IPS-15b (cell line): ENCODE measurements around the gene RAB10.
"Not testable (repeated sequence)": the region's sequence is repeated elsewhere in the genome, so short reads cannot be mapped to it uniquely, and the experiment has no call there.

Experiments used
- H3K27me3 ChIP-seq: one replicate; pipeline ENCODE4 v1.6.1; 2013; ENCODE audit warnings: low read length; ENCODE audit not compliant: control insufficient read depth, insufficient read depth
- H3K36me3 ChIP-seq: one replicate; pipeline ENCODE4 v1.6.1; 2013; ENCODE audit warnings: low read length; ENCODE audit not compliant: control insufficient read depth, insufficient read depth
- H3K4me1 ChIP-seq: one replicate; pipeline ENCODE4 v1.6.1; 2013; ENCODE audit warnings: mild to moderate bottlenecking, low read length; ENCODE audit not compliant: control insufficient read depth, insufficient read depth
- H3K4me3 ChIP-seq: one replicate; pipeline ENCODE4 v1.5.1; 2013; ENCODE audit warnings: low read depth, low read length
- H3K9ac ChIP-seq: one replicate; pipeline ENCODE4 v1.6.1; 2013; ENCODE audit warnings: low read depth, mild to moderate bottlenecking, low read length
- H3K9me3 ChIP-seq: one replicate; pipeline ENCODE4 v1.6.1; 2013; ENCODE audit warnings: mild to moderate bottlenecking, low read length; ENCODE audit not compliant: control insufficient read depth, insufficient read depth

RAB10 gene

DNA sequence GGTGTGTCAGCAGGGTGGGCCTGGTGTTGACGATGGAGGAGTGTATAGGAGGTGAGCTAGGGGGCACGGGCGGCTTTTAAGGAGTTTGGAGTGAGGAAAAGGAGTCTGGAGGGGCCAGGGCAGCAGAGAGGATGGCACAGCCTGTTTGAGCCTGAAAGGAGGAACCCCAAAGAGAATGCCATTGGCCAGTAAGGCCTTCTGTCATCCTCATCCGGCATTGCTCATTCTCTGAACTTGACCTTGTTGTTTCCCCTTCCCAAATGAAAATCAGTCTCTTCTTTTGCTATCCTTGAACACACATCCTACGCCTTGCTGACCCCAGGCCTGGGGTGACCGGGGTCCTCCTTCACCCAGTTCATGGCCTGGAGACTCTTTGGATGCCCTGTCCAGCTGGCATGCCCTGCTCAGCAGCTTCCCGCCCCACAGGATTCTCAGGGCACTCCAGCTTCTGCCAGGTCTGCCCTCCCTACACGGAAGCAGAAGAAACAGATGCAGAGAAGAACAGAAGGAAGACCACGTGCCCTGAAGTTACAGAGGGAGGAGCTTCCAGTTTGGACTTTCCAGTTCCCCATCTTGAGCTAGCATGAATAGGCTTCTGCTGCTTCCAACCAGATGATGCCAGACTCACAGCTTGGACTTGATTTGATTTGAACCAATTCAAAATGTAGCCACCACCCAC, 31.1 kb upstream of the RAB10 start:
- H3K4me1 ChIP-seq = peaks cover under 1% of the 10 kb centered on the region
- no peak overlapping the region for H3K4me3 ChIP-seq
- no peaks in the 10 kb centered on the region for H3K9me3 ChIP-seq
- H3K36me3 ChIP-seq = no peaks in the 10 kb centered on the region
- H3K9ac ChIP-seq = no peak overlapping the region
- H3K27me3 ChIP-seq = no peaks in the 10 kb centered on the region

DNA sequence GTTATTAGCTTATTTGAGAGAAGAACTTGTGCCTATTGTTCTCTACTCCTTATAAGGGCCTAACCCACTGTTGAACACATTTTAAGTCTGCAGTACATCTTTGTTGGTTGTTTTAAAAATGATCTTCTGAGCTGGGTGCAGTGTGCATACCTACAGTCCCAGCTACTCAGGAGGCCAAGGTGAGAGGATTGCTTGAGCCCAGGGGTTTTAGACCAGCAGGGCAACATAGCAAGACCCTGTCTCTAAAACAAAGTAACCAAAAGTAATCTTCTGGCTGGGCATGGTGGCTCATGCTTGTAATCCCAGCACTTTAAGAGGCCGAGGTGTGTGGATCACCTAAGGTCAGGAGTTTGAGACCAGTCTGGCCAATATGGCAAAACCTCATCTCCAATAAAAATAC, 25.8 kb upstream of the RAB10 start:
- H3K9ac ChIP-seq = no peak overlapping the region
- no peaks in the 10 kb centered on the region for H3K9me3 ChIP-seq
- no peak overlapping the region for H3K4me3 ChIP-seq
- H3K36me3 ChIP-seq = no peaks in the 10 kb centered on the region
- H3K27me3 ChIP-seq = no peaks in the 10 kb centered on the region
- peaks cover 11% of the 10 kb centered on the region for H3K4me1 ChIP-seq

DNA sequence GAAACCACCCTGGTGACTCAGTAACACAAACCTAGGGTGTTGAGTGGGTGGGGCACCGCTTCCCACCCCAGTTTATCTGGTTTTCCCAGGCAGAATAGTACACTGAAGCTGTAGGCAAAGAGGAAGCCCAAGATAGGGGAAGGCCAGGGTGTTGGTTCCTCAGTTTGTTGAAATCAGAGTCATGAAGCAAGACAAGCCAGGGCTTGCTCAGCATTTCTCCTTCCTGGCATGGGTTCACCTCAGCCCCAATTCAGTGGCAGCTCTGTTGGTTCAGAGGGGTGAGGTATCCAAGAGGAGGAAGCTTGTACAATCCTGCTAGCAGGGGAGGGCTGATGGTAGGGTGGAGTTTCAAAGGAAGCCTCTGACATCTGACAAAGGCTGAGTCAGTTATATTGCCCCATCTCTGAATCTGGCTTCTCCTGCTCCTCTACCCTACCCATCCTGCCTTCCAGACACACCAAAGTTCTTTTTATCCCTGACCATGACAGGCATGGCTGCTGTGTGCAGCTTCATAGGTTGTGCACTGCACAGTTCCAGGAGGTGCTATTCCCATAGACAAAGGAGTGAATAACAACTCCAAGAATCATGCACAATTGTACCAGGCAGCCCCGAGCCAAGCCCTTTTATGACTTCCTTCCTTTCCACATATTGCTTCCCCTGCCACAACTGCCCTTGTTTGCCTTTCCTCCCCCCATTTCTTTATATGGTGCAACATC, 24.9 kb upstream of the RAB10 start:
- no peaks in the 10 kb centered on the region for H3K27me3 ChIP-seq
- H3K36me3 ChIP-seq = no peaks in the 10 kb centered on the region
- H3K9ac ChIP-seq = no peak overlapping the region
- H3K4me1 ChIP-seq = peaks cover 11% of the 10 kb centered on the region
- H3K9me3 ChIP-seq = no peaks in the 10 kb centered on the region
- H3K4me3 ChIP-seq = no peak overlapping the region

DNA sequence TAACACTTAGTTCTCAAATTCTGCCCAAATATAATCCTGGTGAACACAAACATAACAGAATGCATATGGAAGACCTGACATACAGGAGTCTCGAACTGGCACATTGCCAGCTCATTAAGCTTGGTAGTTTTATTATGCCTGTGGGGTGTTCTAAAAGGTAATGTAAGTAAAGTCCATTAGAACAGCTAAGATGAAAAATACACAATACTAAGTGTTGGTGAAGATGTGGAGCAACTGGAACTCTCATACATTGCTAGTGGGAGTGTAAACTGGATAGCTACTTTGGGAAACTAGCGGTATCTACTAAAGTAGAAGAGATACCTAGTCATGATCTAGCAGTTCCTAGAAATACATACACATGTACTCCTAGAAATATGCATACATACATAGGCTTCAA, 24.3 kb upstream of the RAB10 start:
- Histone ChIP-seq H3K27me3 (no peaks in the 10 kb centered on the region), H3K4me3 (no peak overlapping the region), H3K9me3 (no peaks in the 10 kb centered on the region), H3K4me1 (peaks cover 11% of the 10 kb centered on the region), H3K9ac (no peak overlapping the region), H3K36me3 (no peaks in the 10 kb centered on the region)

DNA sequence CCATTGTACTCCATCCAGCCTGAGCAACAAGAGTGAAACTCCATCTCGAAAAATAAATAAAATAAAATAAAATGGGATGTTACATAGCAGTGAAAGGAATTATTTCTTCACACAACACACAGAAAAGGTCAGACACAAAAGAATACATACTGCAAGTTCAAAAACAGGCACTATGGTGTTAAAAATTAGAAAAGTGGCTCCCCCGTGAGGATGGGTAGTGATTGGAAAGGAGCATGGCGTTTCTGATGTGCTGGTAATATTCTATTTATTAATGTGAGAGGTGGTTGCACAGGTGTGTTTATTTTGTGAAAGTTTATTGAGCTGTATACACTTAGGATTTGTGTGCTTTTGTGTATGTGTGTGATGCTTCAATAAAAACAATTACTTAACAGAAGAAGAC, 22.9 kb upstream of the RAB10 start:
- no peaks in the 10 kb centered on the region for H3K27me3 ChIP-seq
- no peak overlapping the region for H3K9ac ChIP-seq
- H3K4me1 ChIP-seq = peaks cover 11% of the 10 kb centered on the region
- H3K4me3 ChIP-seq = no peak overlapping the region
- no peaks in the 10 kb centered on the region for H3K9me3 ChIP-seq
- no peaks in the 10 kb centered on the region for H3K36me3 ChIP-seq

DNA sequence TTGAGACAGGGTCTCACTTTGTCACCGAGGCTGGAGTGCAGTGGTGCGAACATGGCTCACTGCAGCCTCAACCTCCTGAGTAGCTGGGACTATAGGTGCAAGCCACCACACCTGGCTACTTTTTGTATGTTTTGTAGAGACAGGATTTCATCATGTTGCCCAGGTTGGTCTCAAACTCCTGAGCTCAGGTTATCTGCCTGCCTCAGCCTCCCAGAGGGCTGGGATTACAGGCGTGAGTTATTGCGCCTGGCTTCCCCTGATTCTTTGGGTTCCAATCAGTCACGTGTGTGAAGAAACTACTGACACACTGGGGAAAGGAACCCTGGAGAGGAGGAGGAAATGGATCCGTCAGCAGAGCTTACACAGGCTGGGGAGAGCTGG, 22.3 kb upstream of the RAB10 start:
- Histone ChIP-seq H3K4me1 (peaks cover 11% of the 10 kb centered on the region), H3K4me3 (no peak overlapping the region), H3K36me3 (no peaks in the 10 kb centered on the region)

DNA sequence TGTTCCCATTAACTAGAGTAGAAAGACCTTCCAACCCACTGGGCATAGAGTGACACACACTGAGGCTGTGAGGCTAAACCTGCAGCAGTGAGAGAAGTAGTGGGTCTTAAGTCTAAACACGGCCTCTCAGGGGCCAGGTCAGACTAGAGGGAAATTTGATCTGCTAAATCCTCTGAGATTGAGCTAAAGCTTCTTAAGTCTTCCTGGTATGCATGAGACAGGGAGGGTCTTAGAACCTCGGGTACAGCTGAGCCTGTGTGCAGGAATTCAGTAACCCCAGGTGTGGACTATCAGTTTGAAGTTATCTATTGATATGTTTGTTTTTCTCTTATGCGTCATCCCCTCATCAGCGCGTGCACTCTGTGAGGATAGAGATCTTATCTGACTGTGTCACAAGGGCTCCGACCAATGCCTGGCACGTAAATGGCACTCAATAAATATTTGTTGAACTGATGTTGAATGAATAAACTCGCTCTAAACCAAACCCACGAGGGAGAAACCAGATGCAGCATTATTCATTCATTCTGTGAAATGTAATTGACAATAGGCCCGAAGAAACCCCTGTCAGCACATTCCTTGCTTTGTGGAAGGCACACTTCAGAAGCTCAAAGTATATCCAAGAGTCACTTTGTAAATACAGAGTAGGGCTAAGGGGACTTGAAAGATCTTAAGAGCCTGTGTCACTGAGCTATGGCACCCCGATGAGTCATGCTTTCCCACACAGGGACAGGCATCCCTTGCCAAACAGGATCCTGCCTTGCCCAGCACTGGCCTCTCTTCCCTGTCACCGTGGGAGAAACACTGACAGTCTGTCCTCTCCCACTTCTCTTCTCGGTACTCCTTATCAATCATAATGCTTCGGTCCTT, 21.7 kb upstream of the RAB10 start:
- no peaks in the 10 kb centered on the region for H3K36me3 ChIP-seq
- no peaks in the 10 kb centered on the region for H3K9me3 ChIP-seq
- H3K4me1 ChIP-seq = peaks cover 11% of the 10 kb centered on the region
- H3K9ac ChIP-seq = no peak overlapping the region
- no peaks in the 10 kb centered on the region for H3K27me3 ChIP-seq
- H3K4me3 ChIP-seq = no peak overlapping the region

More for the DNA sequence above, 22.3 kb upstream of the RAB10 start:
- Histone ChIP-seq H3K9ac (no peak overlapping the region), H3K9me3 (no peaks in the 10 kb centered on the region), H3K27me3 (no peaks in the 10 kb centered on the region)

DNA sequence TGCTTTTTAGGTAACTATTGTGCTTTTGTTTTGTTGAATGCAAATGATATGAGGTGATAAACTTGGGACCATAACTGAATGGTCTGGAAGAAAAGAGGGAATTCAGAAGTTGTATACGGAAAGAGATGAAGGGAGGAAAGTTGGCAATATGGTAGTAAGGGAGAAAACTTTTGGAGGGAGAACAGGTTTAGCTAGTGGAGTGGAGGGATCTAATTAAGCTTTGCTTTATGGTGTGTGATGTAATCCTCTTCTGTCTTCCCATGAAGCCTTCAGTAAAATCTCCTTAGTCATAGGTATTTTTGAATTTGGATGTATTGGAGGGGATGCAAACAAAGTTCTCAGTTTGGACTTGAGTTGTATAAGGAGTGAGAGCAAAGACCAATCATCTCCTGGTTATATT, 20.2 kb upstream of the RAB10 start:
- Histone ChIP-seq H3K9ac (no peak overlapping the region), H3K36me3 (no peaks in the 10 kb centered on the region), H3K9me3 (no peaks in the 10 kb centered on the region), H3K4me3 (no peak overlapping the region), H3K27me3 (no peaks in the 10 kb centered on the region), H3K4me1 (peaks cover 14% of the 10 kb centered on the region)

DNA sequence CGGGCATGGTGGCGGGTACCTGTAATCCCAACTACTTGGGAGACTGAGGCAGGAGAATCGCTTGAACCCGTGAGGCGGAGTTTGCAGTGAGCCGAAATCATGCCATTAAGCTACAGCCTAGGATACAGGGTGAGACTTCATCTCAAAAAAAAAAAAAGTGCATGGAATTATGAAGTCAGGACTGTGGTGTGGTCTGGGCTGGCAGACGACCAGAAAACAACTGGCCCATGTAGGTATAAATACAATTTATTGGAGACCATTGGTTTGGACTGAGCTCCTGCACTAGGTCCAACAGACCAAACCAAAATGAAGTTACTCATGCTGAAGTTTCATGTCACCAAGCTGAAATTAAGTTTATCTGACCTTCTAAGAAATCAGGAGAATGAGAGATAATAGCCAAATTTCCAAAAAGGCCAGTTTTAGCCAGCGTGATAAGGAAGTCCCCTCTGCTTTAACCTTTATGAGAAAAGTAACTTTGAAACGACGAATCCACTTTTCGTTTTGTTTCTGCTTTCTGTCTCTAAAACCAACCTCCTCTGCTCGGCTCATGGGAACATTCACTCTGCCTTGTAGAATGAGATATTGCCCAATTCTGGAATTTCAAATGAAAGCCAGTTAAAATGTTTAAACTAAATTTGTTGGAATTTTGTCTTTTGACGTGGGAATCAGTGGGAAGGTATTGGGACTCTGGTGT, 17.7 kb upstream of the RAB10 start:
- Histone ChIP-seq H3K9me3 (no peaks in the 10 kb centered on the region), H3K9ac (no peak overlapping the region), H3K4me1 (peaks cover 14% of the 10 kb centered on the region), H3K4me3 (no peak overlapping the region), H3K27me3 (no peaks in the 10 kb centered on the region), H3K36me3 (no peaks in the 10 kb centered on the region)

DNA sequence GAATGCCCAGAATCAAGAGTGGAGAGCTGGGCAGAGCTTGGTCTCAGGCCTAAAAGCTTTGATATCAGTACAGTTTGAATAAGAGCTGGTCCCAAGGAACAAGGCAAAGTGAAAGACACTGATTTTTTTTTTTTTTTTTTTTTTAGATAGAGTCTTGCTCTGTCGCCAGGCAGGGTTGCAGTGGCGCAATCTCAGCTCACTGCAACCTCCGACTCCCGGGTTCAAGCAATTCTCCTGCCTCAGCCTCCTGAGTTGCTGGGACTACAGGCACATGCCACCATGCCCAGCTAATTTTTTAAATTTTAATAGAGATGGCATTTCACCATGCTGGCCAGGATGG, 17.2 kb upstream of the RAB10 start:
- peaks cover 12% of the 10 kb centered on the region for H3K4me1 ChIP-seq
- H3K4me3 ChIP-seq, H3K9me3 ChIP-seq, H3K27me3 ChIP-seq, H3K9ac ChIP-seq, H3K36me3 ChIP-seq: not testable (repeated sequence)

DNA sequence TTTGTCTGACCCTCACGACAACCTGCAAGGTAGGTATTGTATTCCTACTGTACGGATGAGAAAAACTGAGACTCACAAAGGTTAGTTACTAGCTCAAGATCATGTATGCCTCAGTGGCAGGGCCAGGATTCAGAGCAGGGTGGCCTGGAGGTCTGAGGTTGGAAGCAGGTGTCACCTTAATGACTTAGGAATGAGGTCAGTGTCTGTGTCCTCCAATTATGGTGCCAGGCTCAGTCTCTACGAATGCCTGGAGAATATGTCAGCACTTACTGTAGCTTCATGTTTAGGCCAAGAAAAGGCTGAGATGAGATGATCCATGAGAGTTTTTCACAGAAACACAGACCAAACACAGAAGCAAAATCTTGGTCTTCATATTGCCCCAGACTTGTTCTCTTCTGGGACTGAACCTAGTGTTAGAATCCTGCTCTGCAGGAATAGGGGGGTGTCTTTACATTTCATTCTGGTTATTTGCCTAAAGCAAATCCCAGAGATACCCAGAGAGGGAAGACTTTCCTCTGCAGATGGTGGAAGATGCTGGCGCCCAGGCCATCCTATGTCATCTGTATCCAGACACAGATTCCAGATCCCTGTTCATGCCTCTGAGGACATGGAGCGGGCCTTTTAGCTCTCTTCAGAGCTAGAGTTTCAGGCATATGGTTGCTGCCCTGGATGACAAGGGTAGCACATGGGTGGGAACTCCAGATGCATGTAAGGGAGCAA, 16.3 kb upstream of the RAB10 start:
- H3K9me3 ChIP-seq = no peaks in the 10 kb centered on the region
- no peaks in the 10 kb centered on the region for H3K27me3 ChIP-seq
- peaks cover 3% of the 10 kb centered on the region for H3K4me1 ChIP-seq
- H3K9ac ChIP-seq = no peak overlapping the region
- no peaks in the 10 kb centered on the region for H3K36me3 ChIP-seq
- H3K4me3 ChIP-seq = no peak overlapping the region
